NCI-H2107 treated with DMSO at 0.1 percent for 48 hours (cell line): ENCODE results near the gene ERRFI1.

Experiments used
- DNase-seq: peaks from one replicate; lab custom pipeline; 2025; ENCODE audit not compliant: unreplicated experiment; lab: John Stamatoyannopoulos, UW

The ERRFI1 gene

GRCh38 chr1:8043621-8044020 lies 17.5 kb upstream of the ERRFI1 start:
- DNase-seq = no peak

- DNase-seq = no peak
These were observed 16.0 kb upstream of the ERRFI1 start for GRCh38 chr1:8042134-8042533.

- no peak for DNase-seq
These were observed 14.5 kb upstream of the ERRFI1 start for GRCh38 chr1:8040586-8040985.

- no peak for DNase-seq
These were observed 13.0 kb upstream of the ERRFI1 start for GRCh38 chr1:8039071-8039470.

- DNase-seq = no peak
These were observed 9.2 kb upstream of the ERRFI1 start for GRCh38 chr1:8035289-8035688.

GRCh38 chr1:8033322-8033721 lies 7.2 kb upstream of the ERRFI1 start:
- DNase-seq = no peak

GRCh38 chr1:8032366-8032910 lies 6.3 kb upstream of the ERRFI1 start:
- no peak for DNase-seq

GRCh38 chr1:8031176-8031785 lies 5.2 kb upstream of the ERRFI1 start:
- DNase-seq = no peak

- no peak for DNase-seq
These were observed 2.4 kb upstream of the ERRFI1 start for GRCh38 chr1:8028571-8028910.

- DNase-seq = no peak
These were observed 1.9 kb upstream of the ERRFI1 start for GRCh38 chr1:8027748-8028570.

GRCh38 chr1:8026976-8027747 lies 1.1 kb upstream of the ERRFI1 start:
- no peak for DNase-seq

- DNase-seq = no peak
These were observed 401 bp downstream of the ERRFI1 start for GRCh38 chr1:8025671-8026144.

- DNase-seq = no peak
These were observed 943 bp downstream of the ERRFI1 start for GRCh38 chr1:8025061-8025670.

GRCh38 chr1:8024329-8024728 lies 1.8 kb downstream of the ERRFI1 start:
- no peak for DNase-seq

GRCh38 chr1:8023995-8024313 lies 2.2 kb downstream of the ERRFI1 start:
- DNase-seq = no peak

GRCh38 chr1:8023287-8023994 lies 2.7 kb downstream of the ERRFI1 start:
- DNase-seq = no peak

GRCh38 chr1:8022395-8023286 lies 3.5 kb downstream of the ERRFI1 start:
- DNase-seq = no peak

GRCh38 chr1:8021676-8022266 lies 4.3 kb downstream of the ERRFI1 start:
- DNase-seq = no peak

GRCh38 chr1:8020032-8020431 lies 6.1 kb downstream of the ERRFI1 start:
- DNase-seq = no peak
